Neural cell (in vitro differentiated cells): ENCODE results near the gene SUCLG2. TPM values are rescaled to one million over a fixed set of nuclear protein-coding genes. Genes with fewer than 3 reads are reported as not detected.

ENCODE experiments used
- H2AFZ ChIP-seq: fragments of 200-600, 300-800 bp; sonication (generic), shearing (Covaris generic); 2 replicates; pipeline ENCODE4 v1.6.0; 2014; ENCODE audit warnings: low read depth, mild to moderate bottlenecking, antibody characterized with exemption, low read length, moderate library complexity
- H3F3A ChIP-seq: fragments of 200-600 bp; shearing (Covaris generic); 2 replicates; pipeline ENCODE4 v1.6.1; 2016; ENCODE audit warnings: mild to moderate bottlenecking, moderate library complexity, mixed read lengths, antibody characterized with exemption, low read length; ENCODE audit not compliant: insufficient read depth, poor library complexity, severe bottlenecking
- H3K27ac ChIP-seq: fragments of 200-600, 300-800 bp; sonication (generic), shearing (Covaris generic); 2 replicates; pipeline ENCODE4 v1.5.1; 2014; ENCODE audit warnings: mild to moderate bottlenecking, low read length, moderate library complexity
- H3K27me3 ChIP-seq: fragments of 300-800, 200-600 bp; sonication (generic), shearing (Covaris generic); 2 replicates; pipeline ENCODE4 v1.6.0; 2014; ENCODE audit warnings: mild to moderate bottlenecking, low read depth, low read length, moderate library complexity; ENCODE audit not compliant: insufficient read depth
- H3K36me3 ChIP-seq: fragments of 300-800, 200-600 bp; sonication (generic), shearing (Covaris generic); 2 replicates; pipeline ENCODE4 v1.5.1; 2014; ENCODE audit warnings: mild to moderate bottlenecking, antibody characterized with exemption, low read length, moderate library complexity; ENCODE audit not compliant: insufficient read depth
- H3K4me2 ChIP-seq: fragments of 300-800, 200-600 bp; sonication (generic), shearing (Covaris generic); 2 replicates; pipeline ENCODE4 v1.6.0; 2014; ENCODE audit warnings: mild to moderate bottlenecking, low read length
- H3K4me3 ChIP-seq: fragments of 300-800, 200-600 bp; sonication (generic), shearing (Covaris generic); 2 replicates; pipeline ENCODE4 v1.5.1; 2014; ENCODE audit warnings: mild to moderate bottlenecking, low read length, moderate library complexity
- H3K79me2 ChIP-seq: fragments of 200-600 bp; shearing (Covaris generic); replicated peaks from 2 replicates; pipeline ENCODE4 v1.6.0; 2014; ENCODE audit warnings: mild to moderate bottlenecking, low read length, moderate library complexity; ENCODE audit not compliant: insufficient read depth
- H3K9ac ChIP-seq: fragments of 300-800, 200-600 bp; sonication (generic), shearing (Covaris generic); 2 replicates; pipeline ENCODE4 v1.6.1; 2016; ENCODE audit warnings: mild to moderate bottlenecking, low read length, mixed read lengths
- H3K9me2 ChIP-seq: fragments of 200-600 bp; shearing (Covaris generic); 2 replicates; pipeline ENCODE4 v1.6.1; 2016; ENCODE audit warnings: mild to moderate bottlenecking, low read length, mixed read lengths; ENCODE audit not compliant: insufficient read depth
- H3K9me3 ChIP-seq: fragments of 200-600, 300-800 bp; sonication (generic), shearing (Covaris generic); 2 replicates; pipeline ENCODE4 v1.6.1; 2016; ENCODE audit warnings: mild to moderate bottlenecking, mixed run types, low read length, moderate library complexity, mixed read lengths
- H4K20me1 ChIP-seq: fragments of 200-600 bp; shearing (Covaris generic); 2 replicates; pipeline ENCODE4 v1.6.1; 2016; ENCODE audit warnings: mild to moderate bottlenecking, mixed run types; ENCODE audit not compliant: insufficient read depth
- CTCF ChIP-seq: fragments of 450-650 bp; IDR thresholded peaks from 2 replicates; pipeline ENCODE4 v1.5.1; 2014; ENCODE audit warnings: antibody characterized with exemption, mild to moderate bottlenecking, moderate library complexity; ENCODE audit not compliant: poor library complexity, severe bottlenecking
- EP300 ChIP-seq: fragments of 450-650 bp; conservative IDR thresholded peaks from 2 replicates; pipeline ENCODE4 v1.6.1; 2014; ENCODE audit warnings: antibody characterized with exemption, mild to moderate bottlenecking, moderate library complexity; ENCODE audit not compliant: poor library complexity, severe bottlenecking
- EZH2 ChIP-seq: fragments of 200-600, 300-800 bp; shearing (Covaris generic), sonication (generic); IDR thresholded peaks from 2 replicates; pipeline ENCODE4 v1.6.1; 2014; ENCODE audit warnings: antibody characterized with exemption, low read length, borderline replicate concordance, mild to moderate bottlenecking; ENCODE audit not compliant: insufficient read depth, poor library complexity, severe bottlenecking
- MXI1 ChIP-seq: fragments of 450-650 bp; conservative IDR thresholded peaks from 2 replicates; pipeline ENCODE4 v1.6.1; 2014; ENCODE audit warnings: antibody characterized with exemption, mild to moderate bottlenecking; ENCODE audit not compliant: poor library complexity, severe bottlenecking
- POLR2AphosphoS5 ChIP-seq: IDR thresholded peaks from 2 replicates; pipeline ENCODE4 v1.6.1; 2012
- RAD21 ChIP-seq: fragments of 450-650 bp; conservative IDR thresholded peaks from 2 replicates; pipeline ENCODE4 v1.6.1; 2014; ENCODE audit warnings: antibody characterized with exemption, mild to moderate bottlenecking, moderate library complexity
- SMC3 ChIP-seq: fragments of 450-650 bp; conservative IDR thresholded peaks from 2 replicates; pipeline ENCODE4 v1.6.1; 2014; ENCODE audit warnings: antibody characterized with exemption, mild to moderate bottlenecking, moderate library complexity; ENCODE audit not compliant: poor library complexity
- TAF1 ChIP-seq: IDR thresholded peaks from 2 replicates; pipeline ENCODE4 v1.6.1; 2012; ENCODE audit warnings: low read depth
- polyA plus RNA-seq: library from polyadenylated mRNA; depleted of rRNA; stranded (reverse); fragments of >200 nt; gene quantifications from 2 replicates; pipeline ENCODE4 v1.2.3, GENCODE V29; 2014
- TF ChIP-seq, protein P1 (sequence below): IDR thresholded peaks from 2 replicates; pipeline ENCODE4 v1.6.1; 2012; ENCODE audit warnings: borderline replicate concordance

Gene SUCLG2
- polyA plus RNA-seq, 1 donor from 2014 or later: 0.15 TPM

DNA sequence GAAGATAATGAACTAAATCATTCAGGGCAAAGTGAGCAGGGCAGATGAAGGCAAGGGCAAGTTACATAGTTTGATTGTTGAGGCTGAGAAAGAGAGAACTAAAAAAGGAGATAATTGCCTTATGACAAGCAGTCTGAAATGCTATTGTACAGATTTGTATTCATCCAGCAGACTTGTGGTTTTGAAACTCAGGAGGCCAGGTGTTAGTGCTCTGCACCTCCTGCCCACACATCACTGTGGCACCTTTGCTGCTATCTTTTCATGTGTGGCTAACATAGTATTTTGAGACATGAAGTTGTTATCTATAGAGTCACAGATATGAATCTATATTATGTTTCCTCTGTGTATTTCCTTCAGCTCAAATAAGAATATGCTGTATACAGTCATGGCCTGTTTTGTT is 24.3 kb upstream of the SUCLG2 start:
- Histone ChIP-seq H3F3A (no peaks in the 10 kb centered on the region), H2AFZ (no peak overlapping the region), H3K27me3 (no peaks in the 10 kb centered on the region), H4K20me1 (no peaks in the 10 kb centered on the region), H3K36me3 (no peaks in the 10 kb centered on the region), H3K4me2 (no peak overlapping the region), H3K9me3 (no peaks in the 10 kb centered on the region), H3K9ac (no peak overlapping the region), H3K4me3 (no peak overlapping the region), H3K9me2 (no peaks in the 10 kb centered on the region), H3K79me2 (no peaks in the 10 kb centered on the region), H3K27ac (no peak overlapping the region)
- no peak for TF ChIP-seq CTCF
- TF ChIP-seq, protein P1, sequence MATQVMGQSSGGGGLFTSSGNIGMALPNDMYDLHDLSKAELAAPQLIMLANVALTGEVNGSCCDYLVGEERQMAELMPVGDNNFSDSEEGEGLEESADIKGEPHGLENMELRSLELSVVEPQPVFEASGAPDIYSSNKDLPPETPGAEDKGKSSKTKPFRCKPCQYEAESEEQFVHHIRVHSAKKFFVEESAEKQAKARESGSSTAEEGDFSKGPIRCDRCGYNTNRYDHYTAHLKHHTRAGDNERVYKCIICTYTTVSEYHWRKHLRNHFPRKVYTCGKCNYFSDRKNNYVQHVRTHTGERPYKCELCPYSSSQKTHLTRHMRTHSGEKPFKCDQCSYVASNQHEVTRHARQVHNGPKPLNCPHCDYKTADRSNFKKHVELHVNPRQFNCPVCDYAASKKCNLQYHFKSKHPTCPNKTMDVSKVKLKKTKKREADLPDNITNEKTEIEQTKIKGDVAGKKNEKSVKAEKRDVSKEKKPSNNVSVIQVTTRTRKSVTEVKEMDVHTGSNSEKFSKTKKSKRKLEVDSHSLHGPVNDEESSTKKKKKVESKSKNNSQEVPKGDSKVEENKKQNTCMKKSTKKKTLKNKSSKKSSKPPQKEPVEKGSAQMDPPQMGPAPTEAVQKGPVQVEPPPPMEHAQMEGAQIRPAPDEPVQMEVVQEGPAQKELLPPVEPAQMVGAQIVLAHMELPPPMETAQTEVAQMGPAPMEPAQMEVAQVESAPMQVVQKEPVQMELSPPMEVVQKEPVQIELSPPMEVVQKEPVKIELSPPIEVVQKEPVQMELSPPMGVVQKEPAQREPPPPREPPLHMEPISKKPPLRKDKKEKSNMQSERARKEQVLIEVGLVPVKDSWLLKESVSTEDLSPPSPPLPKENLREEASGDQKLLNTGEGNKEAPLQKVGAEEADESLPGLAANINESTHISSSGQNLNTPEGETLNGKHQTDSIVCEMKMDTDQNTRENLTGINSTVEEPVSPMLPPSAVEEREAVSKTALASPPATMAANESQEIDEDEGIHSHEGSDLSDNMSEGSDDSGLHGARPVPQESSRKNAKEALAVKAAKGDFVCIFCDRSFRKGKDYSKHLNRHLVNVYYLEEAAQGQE: no peak
- no peak for TF ChIP-seq EP300
- no peak for TF ChIP-seq TAF1
- no peak for TF ChIP-seq POLR2AphosphoS5
- no peak for TF ChIP-seq MXI1
- no peak for TF ChIP-seq SMC3
- no peak for TF ChIP-seq EZH2
- TF ChIP-seq RAD21: no peak

DNA sequence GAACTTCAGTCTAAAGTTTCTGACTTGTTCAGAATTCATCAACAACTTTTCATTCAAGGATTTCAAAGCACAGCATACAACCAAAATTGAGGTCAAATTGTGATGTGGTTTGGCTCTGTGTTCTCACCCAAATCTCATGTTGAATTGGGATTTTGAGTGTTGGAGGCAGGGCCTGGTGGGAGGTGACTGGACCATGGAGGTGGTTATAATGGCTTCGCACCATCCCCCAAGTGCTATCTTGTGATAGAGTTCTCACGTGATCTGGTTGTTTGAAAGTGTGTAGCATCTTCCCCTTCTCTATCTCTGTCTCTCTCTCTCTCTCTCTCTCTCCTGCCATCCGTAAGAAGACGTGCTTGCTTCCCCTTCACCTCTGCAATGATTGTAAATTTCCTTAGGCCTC is 19.6 kb upstream of the SUCLG2 start:
- no peak overlapping the region for H2AFZ ChIP-seq
- H4K20me1 ChIP-seq: no peaks in the 10 kb centered on the region
- no peaks in the 10 kb centered on the region for H3K9me3 ChIP-seq
- H3K36me3 ChIP-seq: no peaks in the 10 kb centered on the region
- H3K9me2 ChIP-seq: no peaks in the 10 kb centered on the region
- no peaks in the 10 kb centered on the region for H3F3A ChIP-seq
- no peak for TF ChIP-seq POLR2AphosphoS5
- H3K79me2 ChIP-seq: no peaks in the 10 kb centered on the region
- no peak overlapping the region for H3K27ac ChIP-seq
- no peak overlapping the region for H3K4me3 ChIP-seq
- H3K9ac ChIP-seq: no peak overlapping the region
- no peaks in the 10 kb centered on the region for H3K27me3 ChIP-seq
- no peak overlapping the region for H3K4me2 ChIP-seq

GRCh38 chr3:67662733-67663132 is 8.3 kb upstream of the SUCLG2 start:
- Histone ChIP-seq H3K36me3 (no peaks in the 10 kb centered on the region), H3K4me2 (no peak overlapping the region), H3K27ac (no peak overlapping the region), H3K27me3 (no peaks in the 10 kb centered on the region), H4K20me1 (no peaks in the 10 kb centered on the region), H3F3A (no peaks in the 10 kb centered on the region), H3K9me3 (no peaks in the 10 kb centered on the region), H2AFZ (no peak overlapping the region), H3K9ac (no peak overlapping the region), H3K4me3 (no peak overlapping the region), H3K9me2 (no peaks in the 10 kb centered on the region), H3K79me2 (no peaks in the 10 kb centered on the region)
- TF ChIP-seq EP300: no peak
- TF ChIP-seq CTCF: no peak
- no peak for TF ChIP-seq POLR2AphosphoS5
- no peak for TF ChIP-seq EZH2
- TF ChIP-seq, protein P1: no peak
- no peak for TF ChIP-seq TAF1
- no peak for TF ChIP-seq MXI1
- no peak for TF ChIP-seq RAD21
- no peak for TF ChIP-seq SMC3
